IPS-18a (cell line): ENCODE measurements around the gene ATP2B2.

Experiments
- H3K27ac ChIP-seq: one replicate; pipeline ENCODE4 v1.5.1; 2013; ENCODE audit warnings: low read length
- H3K27me3 ChIP-seq: one replicate; pipeline ENCODE4 v1.6.1; 2013; ENCODE audit warnings: mild to moderate bottlenecking, low read length; ENCODE audit not compliant: control insufficient read depth, insufficient read depth
- H3K36me3 ChIP-seq: one replicate; pipeline ENCODE4 v1.6.1; 2013; ENCODE audit warnings: low read depth, low read length; ENCODE audit not compliant: control insufficient read depth
- H3K4me1 ChIP-seq: one replicate; pipeline ENCODE4 v1.6.1; 2013; ENCODE audit warnings: low read depth, low read length; ENCODE audit not compliant: control insufficient read depth
- H3K4me3 ChIP-seq: one replicate; pipeline ENCODE4 v1.5.1; 2013; ENCODE audit warnings: low read length
- H3K9ac ChIP-seq: one replicate; pipeline ENCODE4 v1.6.1; 2013; ENCODE audit warnings: mild to moderate bottlenecking, low read length, moderate library complexity
- H3K9me3 ChIP-seq: one replicate; pipeline ENCODE4 v1.6.1; 2013; ENCODE audit warnings: low read depth, low read length; ENCODE audit not compliant: control insufficient read depth

Gene ATP2B2

GRCh38 chr3:10450494-10451440, 54.6 kb downstream of the ATP2B2 start:
- Histone ChIP-seq H3K36me3 (no peaks in the 10 kb centered on the region), H3K27me3 (no peaks in the 10 kb centered on the region), H3K4me3 (no peak overlapping the region), H3K27ac (no peak overlapping the region), H3K9me3 (no peaks in the 10 kb centered on the region), H3K4me1 (no peaks in the 10 kb centered on the region), H3K9ac (no peak overlapping the region)

GRCh38 chr3:10449436-10449835, 56.0 kb downstream of the ATP2B2 start:
- Histone ChIP-seq H3K27me3 (no peaks in the 10 kb centered on the region), H3K9me3 (no peaks in the 10 kb centered on the region), H3K36me3 (no peaks in the 10 kb centered on the region), H3K9ac (no peak overlapping the region), H3K4me3 (no peak overlapping the region), H3K4me1 (no peaks in the 10 kb centered on the region), H3K27ac (no peak overlapping the region)

- no peaks in the 10 kb centered on the region for H3K27me3 ChIP-seq
- H3K36me3 ChIP-seq: no peaks in the 10 kb centered on the region
- H3K4me3 ChIP-seq: no peak overlapping the region
- no peak overlapping the region for H3K9ac ChIP-seq
- no peaks in the 10 kb centered on the region for H3K9me3 ChIP-seq
- no peak overlapping the region for H3K27ac ChIP-seq
- H3K4me1 ChIP-seq: no peaks in the 10 kb centered on the region
These were observed 56.8 kb downstream of the ATP2B2 start for GRCh38 chr3:10448544-10448943.

DNA sequence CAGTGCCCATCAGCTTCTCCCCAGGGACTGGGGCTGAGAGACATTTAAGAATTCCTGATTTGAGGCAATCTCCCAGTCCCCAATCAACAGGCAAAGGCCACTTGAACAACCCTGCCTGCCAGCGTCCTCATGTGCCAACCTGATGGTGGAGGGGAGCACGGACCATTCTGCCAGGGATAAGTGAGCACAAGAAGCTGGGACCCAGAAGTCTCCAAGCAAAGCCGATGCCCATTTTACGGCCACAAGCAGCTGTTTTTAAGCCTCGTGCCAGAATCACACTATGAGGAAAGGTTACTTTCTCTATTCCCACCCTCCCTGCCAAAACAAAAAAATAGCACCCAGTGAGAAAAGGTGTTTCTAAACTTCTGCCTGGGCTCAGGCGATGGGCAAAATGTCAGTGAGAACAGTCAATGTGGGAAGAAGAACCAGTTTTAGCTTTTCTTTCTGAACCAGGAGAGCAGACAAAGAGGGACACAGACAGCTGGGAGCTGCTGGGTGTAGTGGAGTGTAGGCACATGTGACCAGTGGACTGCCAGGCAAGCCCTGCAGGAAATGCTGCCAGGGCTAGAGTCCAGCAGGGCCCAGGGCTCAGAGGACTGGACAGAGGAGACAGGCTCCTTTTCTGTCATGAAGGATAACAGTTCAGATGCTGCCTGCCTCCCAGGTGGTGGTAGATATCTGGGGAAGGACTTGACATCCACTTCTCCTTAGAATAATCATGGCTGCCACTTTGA, 57.7 kb downstream of the ATP2B2 start:
- Histone ChIP-seq H3K27me3 (no peaks in the 10 kb centered on the region), H3K9me3 (no peaks in the 10 kb centered on the region), H3K27ac (no peak overlapping the region), H3K4me3 (no peak overlapping the region), H3K4me1 (no peaks in the 10 kb centered on the region), H3K9ac (no peak overlapping the region), H3K36me3 (no peaks in the 10 kb centered on the region)

DNA sequence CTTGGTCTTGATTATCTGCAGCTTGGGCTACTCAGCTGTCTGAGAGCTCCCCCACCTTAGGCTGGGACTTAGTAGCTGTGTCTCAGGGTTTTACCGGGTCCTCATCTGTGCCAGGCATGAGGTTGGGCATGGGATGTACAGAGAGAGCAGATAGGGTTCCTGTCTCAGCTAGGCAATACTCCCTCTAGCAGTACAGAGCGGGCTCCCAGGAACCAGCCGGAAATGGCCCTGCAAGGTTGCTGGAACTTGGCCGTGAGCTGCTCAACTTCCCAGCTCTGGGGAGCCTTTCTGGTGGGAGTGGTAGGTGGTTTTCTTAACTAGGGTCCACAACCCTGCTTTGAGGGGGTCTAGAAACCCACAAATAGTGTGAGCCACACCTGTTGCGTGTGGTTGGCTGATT, 58.3 kb downstream of the ATP2B2 start:
- no peaks in the 10 kb centered on the region for H3K27me3 ChIP-seq
- no peaks in the 10 kb centered on the region for H3K36me3 ChIP-seq
- no peak overlapping the region for H3K9ac ChIP-seq
- H3K4me1 ChIP-seq: no peaks in the 10 kb centered on the region
- no peak overlapping the region for H3K27ac ChIP-seq
- H3K9me3 ChIP-seq: no peaks in the 10 kb centered on the region
- H3K4me3 ChIP-seq: no peak overlapping the region

DNA sequence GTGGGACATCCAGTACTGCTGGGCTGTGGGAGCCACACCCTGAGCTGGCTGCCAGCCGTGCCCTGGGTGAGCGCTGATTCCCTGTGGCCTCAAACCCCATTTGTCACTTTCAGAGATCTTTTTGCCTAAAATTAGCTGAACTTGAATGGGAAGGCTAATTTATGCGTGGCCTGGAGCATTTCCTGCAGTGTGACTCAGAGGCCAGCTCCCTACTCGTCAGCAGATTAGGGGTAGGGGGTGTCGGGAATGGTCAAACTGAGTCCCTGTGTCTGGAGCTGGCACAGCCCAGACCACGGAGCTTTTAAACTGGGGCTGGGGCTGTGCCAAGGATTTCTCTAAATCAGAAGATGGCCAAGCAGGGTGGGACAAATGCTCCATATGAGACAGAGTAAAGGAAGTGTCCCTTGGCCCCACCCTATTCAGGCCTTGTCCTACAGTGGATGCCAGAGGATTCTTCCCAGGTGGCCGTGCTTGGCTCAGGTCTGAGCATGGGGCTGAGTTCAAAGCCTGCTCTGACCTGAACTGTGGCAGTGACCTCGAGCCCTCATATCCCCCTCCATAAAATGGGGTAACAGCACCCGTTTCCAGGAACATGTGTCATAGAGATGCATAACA, 59.7 kb downstream of the ATP2B2 start:
- no peak overlapping the region for H3K4me3 ChIP-seq
- H3K36me3 ChIP-seq: no peaks in the 10 kb centered on the region
- no peak overlapping the region for H3K27ac ChIP-seq
- H3K4me1 ChIP-seq: no peaks in the 10 kb centered on the region
- no peaks in the 10 kb centered on the region for H3K27me3 ChIP-seq
- H3K9ac ChIP-seq: no peak overlapping the region
- H3K9me3 ChIP-seq: no peaks in the 10 kb centered on the region

- H3K27me3 ChIP-seq: no peaks in the 10 kb centered on the region
- H3K4me3 ChIP-seq: no peak overlapping the region
- H3K9ac ChIP-seq: no peak overlapping the region
- H3K9me3 ChIP-seq: no peaks in the 10 kb centered on the region
- H3K27ac ChIP-seq: no peak overlapping the region
- no peaks in the 10 kb centered on the region for H3K36me3 ChIP-seq
- H3K4me1 ChIP-seq: no peaks in the 10 kb centered on the region
These were observed 60.9 kb downstream of the ATP2B2 start for GRCh38 chr3:10444511-10444910.

DNA sequence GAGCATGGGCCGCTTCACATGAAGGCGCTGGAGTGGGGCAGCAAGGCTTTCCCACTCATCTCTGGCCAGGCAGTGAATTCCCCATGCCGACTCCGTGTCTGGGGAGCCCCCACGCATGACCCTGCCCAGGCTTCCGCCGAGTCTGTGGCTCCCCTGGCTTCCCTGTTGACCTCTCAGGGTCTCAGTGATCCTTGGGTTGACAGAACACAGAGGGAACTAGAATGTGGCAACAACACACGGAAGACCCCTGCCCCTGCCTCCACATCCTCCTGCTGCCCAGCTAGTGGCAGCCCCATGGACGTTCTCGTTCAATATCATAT, 61.3 kb downstream of the ATP2B2 start:
- no peak overlapping the region for H3K9ac ChIP-seq
- no peaks in the 10 kb centered on the region for H3K36me3 ChIP-seq
- H3K4me3 ChIP-seq: no peak overlapping the region
- no peaks in the 10 kb centered on the region for H3K27me3 ChIP-seq
- H3K4me1 ChIP-seq: no peaks in the 10 kb centered on the region
- no peak overlapping the region for H3K27ac ChIP-seq
- no peaks in the 10 kb centered on the region for H3K9me3 ChIP-seq

DNA sequence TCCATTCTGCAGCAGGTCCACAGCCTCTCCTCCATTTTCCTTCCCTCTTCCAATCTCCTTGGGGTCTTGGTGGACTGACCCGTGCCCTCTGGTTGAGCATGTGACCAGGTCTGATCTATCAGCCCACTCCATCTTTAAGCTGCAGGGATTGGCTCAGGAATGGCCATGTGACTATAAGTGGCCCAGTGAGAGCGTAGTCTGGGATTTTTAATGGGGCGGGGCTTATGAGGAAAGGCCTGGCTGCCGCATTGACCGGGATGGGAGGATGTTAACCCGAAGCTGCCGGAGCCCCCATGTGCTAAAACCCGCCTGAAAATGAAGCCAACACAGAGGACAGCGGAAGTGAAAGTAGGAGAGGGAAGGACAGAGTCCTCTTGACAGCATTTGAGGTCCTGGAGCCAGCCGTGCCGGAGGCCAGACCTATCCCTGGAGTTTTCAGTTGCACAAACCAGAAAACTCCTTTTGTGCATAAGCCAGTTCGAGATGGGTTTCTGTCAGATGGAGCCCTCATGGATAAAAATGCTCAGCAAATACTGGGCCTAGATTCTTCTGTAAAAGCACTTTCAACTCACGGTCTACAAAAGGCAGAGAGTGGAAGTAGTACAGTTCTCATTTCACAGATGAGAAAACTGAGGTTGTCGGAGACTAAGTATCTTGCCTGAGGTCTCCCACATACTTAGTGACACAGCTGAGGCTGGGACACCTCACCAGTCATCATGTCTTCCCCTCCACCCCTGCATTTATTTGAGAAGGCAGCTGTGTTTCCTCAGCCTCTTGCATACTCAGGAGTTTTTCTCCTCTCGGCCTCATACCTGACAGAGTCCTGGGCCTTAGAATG, 61.9 kb downstream of the ATP2B2 start:
- Histone ChIP-seq H3K36me3 (no peaks in the 10 kb centered on the region), H3K9me3 (no peaks in the 10 kb centered on the region), H3K4me1 (no peaks in the 10 kb centered on the region), H3K9ac (no peak overlapping the region), H3K27me3 (no peaks in the 10 kb centered on the region), H3K27ac (no peak overlapping the region), H3K4me3 (no peak overlapping the region)

DNA sequence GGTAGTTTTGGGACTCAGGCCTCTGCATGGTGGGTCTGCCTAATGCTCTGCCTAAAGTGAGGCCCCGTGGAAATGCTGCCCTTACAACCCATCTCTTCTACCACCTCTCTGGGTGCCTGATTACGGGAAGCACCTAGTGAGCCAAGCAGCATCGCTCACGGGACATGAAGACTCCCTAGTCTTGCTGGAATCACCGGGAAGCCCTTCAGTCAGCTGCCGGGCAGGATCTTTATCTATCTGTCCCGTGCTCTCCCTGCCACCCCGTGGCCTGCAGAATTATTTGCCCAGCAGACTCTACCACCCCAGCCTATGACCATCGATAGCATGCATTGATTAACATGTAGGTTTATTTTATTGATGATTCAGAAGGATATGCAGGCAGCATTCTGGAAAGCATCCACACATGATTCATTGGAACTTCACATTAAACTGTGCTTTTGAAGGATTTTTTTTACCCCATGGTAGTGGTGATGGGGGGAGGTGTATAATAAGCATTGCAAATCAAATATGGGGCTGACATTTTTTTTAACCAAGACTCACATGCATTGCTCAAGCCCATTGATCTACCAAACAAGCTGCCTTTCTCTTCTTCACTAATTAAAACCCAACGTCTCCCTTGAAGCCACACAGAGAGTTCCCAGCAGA, 63.1 kb downstream of the ATP2B2 start:
- Histone ChIP-seq H3K27me3 (no peaks in the 10 kb centered on the region), H3K4me3 (no peak overlapping the region), H3K27ac (no peak overlapping the region), H3K9ac (no peak overlapping the region), H3K4me1 (no peaks in the 10 kb centered on the region), H3K36me3 (no peaks in the 10 kb centered on the region), H3K9me3 (no peaks in the 10 kb centered on the region)

DNA sequence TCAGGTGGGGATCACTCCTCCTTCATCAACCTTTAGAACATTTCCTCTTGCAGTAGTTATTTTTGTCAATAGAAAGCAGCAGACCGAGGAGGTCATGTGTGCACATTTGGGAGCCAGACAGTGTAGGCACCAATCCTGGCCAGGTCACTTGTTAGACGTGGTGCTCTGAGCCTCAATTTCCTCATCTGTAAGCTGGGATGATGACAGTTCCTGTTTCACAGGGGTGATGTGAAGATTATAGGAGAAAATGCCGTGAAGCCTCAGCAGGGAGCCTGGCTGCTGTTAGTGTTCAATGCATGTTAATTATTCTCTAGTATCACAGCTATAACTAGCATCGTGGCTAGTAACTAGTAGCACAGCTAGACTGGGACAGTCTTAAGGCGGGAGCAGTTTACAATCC, 64.7 kb downstream of the ATP2B2 start:
- no peaks in the 10 kb centered on the region for H3K4me1 ChIP-seq
- no peaks in the 10 kb centered on the region for H3K36me3 ChIP-seq
- no peaks in the 10 kb centered on the region for H3K9me3 ChIP-seq
- H3K27me3 ChIP-seq: no peaks in the 10 kb centered on the region
- no peak overlapping the region for H3K9ac ChIP-seq
- H3K4me3 ChIP-seq: no peak overlapping the region
- no peak overlapping the region for H3K27ac ChIP-seq
